ENCODE data around the gene EHBP1.
"Not testable (repeated sequence)": the region's sequence is repeated elsewhere in the genome, so short reads cannot be mapped to it uniquely, and the experiment has no call there.

Gene EHBP1

GRCh38 chr2:62736899-62737559 is 31.5 kb downstream of the EHBP1 start:
- DNase-seq (ENCODE audit: low spot score), result no peak

GRCh38 chr2:62738981-62739936 is 33.7 kb downstream of the EHBP1 start:
- DNase-seq (ENCODE audit: low spot score), result no peak

GRCh38 chr2:62740221-62740620 is 34.7 kb downstream of the EHBP1 start:
- DNase-seq (ENCODE audit: low spot score), result no peak

GRCh38 chr2:62741127-62741526 is 35.6 kb downstream of the EHBP1 start:
- no peak for DNase-seq (ENCODE audit: low spot score)

- DNase-seq (ENCODE audit: low spot score), result no peak
These were observed 36.6 kb downstream of the EHBP1 start for GRCh38 chr2:62741954-62742722.

- DNase-seq (ENCODE audit: low spot score), result no peak
These were observed 38.0 kb downstream of the EHBP1 start for GRCh38 chr2:62743506-62743905.

GRCh38 chr2:62744603-62745002 is 39.1 kb downstream of the EHBP1 start:
- DNase-seq (ENCODE audit: low spot score), result no peak

GRCh38 chr2:62745891-62746481 is 40.5 kb downstream of the EHBP1 start:
- DNase-seq (ENCODE audit: low spot score), result no peak

- no peak for DNase-seq (ENCODE audit: low spot score)
These were observed 41.7 kb downstream of the EHBP1 start for GRCh38 chr2:62747169-62747568.

- DNase-seq (ENCODE audit: low spot score), result no peak
These were observed 42.4 kb downstream of the EHBP1 start for GRCh38 chr2:62747876-62748275.

- not testable (repeated sequence) for DNase-seq (ENCODE audit: low spot score)
These were observed 43.6 kb downstream of the EHBP1 start for GRCh38 chr2:62749111-62749510.

- DNase-seq (ENCODE audit: low spot score), result no peak
These were observed 51.5 kb downstream of the EHBP1 start for GRCh38 chr2:62757029-62757428.

- no peak for DNase-seq (ENCODE audit: low spot score)
These were observed 54.5 kb downstream of the EHBP1 start for GRCh38 chr2:62760026-62760425.

GRCh38 chr2:62760555-62760954 is 55.0 kb downstream of the EHBP1 start:
- no peak for DNase-seq (ENCODE audit: low spot score)

GRCh38 chr2:62765619-62766376 is 60.3 kb downstream of the EHBP1 start:
- DNase-seq (ENCODE audit: low spot score), result no peak

- no peak for DNase-seq (ENCODE audit: low spot score)
These were observed 63.1 kb downstream of the EHBP1 start for GRCh38 chr2:62768615-62769014.

- DNase-seq (ENCODE audit: low spot score), result no peak
These were observed 65.1 kb downstream of the EHBP1 start for GRCh38 chr2:62770629-62771028.

- no peak for DNase-seq (ENCODE audit: low spot score)
These were observed 69.2 kb downstream of the EHBP1 start for GRCh38 chr2:62774555-62775366.

GRCh38 chr2:62775367-62775668 is 69.8 kb downstream of the EHBP1 start:
- DNase-seq (ENCODE audit: low spot score), result no peak

GRCh38 chr2:62783679-62784078 is 78.2 kb downstream of the EHBP1 start:
- DNase-seq (ENCODE audit: low spot score), result no peak

GRCh38 chr2:62784341-62784740 is 78.8 kb downstream of the EHBP1 start:
- no peak for DNase-seq (ENCODE audit: low spot score)

All from left forelimb (tissue), 1 donor.